ENCODE measurements around the gene USP4.
"Not testable (repeated sequence)": the region's sequence is repeated elsewhere in the genome, so short reads cannot be mapped to it uniquely, and the experiment has no call there.

USP4 gene, protein sequence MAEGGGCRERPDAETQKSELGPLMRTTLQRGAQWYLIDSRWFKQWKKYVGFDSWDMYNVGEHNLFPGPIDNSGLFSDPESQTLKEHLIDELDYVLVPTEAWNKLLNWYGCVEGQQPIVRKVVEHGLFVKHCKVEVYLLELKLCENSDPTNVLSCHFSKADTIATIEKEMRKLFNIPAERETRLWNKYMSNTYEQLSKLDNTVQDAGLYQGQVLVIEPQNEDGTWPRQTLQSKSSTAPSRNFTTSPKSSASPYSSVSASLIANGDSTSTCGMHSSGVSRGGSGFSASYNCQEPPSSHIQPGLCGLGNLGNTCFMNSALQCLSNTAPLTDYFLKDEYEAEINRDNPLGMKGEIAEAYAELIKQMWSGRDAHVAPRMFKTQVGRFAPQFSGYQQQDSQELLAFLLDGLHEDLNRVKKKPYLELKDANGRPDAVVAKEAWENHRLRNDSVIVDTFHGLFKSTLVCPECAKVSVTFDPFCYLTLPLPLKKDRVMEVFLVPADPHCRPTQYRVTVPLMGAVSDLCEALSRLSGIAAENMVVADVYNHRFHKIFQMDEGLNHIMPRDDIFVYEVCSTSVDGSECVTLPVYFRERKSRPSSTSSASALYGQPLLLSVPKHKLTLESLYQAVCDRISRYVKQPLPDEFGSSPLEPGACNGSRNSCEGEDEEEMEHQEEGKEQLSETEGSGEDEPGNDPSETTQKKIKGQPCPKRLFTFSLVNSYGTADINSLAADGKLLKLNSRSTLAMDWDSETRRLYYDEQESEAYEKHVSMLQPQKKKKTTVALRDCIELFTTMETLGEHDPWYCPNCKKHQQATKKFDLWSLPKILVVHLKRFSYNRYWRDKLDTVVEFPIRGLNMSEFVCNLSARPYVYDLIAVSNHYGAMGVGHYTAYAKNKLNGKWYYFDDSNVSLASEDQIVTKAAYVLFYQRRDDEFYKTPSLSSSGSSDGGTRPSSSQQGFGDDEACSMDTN

DNA sequence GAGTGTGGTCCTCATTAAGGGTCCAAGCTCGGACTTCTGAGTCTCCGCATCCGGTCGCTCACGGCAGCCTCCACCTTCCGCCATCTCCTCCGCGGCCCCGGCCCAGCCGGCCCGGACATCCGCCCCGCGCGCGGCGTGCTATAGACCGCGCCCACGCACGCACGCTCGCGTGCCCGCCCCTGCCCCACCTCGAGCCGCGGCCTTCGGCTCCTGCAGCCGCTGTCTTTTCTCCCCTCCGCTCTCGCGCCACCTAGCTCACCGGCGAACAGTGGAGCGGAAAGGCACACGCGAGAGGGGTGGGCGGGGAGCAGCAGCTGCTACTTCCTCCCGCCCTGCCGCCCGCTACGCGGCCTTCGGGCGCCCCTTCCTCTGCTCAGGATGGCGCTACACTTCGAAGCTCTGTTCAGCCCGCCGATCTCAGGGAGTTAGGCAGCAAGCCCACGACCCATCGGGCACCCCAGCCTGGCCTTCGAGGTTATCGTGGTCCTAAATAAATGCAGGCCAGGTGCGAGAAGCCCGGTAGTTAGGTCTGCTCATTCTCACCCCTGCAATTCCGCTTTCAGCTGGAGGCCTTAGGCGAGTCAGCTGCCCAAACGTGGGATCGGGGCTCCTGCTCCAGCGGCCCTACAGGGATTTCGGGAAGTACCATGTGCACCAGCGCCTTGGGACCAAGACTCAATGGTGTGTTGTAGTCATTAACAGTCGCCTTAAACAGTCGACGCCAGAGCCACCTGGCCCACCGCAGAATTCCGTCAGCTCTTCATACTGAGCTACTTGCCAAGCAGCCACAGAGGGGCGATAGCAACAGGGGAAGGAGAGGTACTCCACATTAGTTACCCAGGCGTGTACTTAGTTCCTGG, at the start of gene USP4:
TSS of gene USP4 (minus strand) at position 113 of the 860 bp plus-strand sequence. CDS start at position 84, 29 bp downstream.
- DNase-seq (ENCODE audit: low read depth in 3 of 3, low spot score in 1 of 3) = peak; percentile 79 to 88 (median 83)

DNA sequence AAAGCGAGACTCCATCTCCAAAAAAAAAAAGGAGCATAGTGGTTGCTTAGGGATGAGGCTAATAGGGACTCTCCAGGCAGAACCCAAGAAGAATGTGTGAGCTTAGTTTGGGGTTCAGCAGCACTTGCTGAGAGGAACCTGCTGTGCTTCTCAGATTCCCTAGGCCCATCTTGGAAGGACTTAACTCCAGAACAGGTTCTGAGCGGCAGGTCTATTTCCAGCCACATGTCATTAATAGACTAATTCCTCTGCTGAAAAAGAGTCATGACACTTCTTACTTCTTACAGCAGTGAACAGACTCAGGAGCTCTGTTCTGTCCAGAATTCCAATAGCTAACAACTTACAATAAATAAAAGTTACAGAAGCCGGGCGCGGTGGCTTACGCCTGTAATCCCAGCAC, 49.4 kb upstream of the USP4 start:
- no peak for DNase-seq (ENCODE audit: low read depth in 3 of 3, low spot score in 1 of 3)

DNA sequence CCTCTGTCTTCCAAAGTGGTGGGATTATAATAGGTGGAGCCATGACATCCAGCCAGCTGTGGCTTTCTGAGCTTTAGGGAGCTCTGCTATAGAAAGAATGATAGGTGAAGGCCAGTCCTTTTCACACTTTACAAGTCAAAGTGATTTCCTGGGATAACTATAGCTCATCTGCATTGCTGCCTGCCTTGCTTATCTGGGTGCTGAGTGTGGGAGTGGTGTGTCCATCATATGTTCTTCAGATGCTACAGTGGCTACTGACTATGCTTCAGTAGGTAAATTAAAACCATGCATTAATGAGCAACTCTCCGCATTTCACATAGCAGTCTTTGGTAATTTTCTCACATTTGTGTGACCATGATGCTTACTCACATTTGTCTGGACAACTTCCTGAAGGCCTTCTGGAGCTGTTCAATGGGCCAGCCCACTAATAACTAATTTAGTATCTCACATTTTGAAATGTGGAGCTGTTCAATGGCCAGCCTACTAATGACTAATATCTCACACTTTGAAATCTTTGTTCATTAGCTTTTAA, 48.5 kb upstream of the USP4 start:
- no peak for DNase-seq (ENCODE audit: low read depth in 3 of 3, low spot score in 1 of 3)

DNA sequence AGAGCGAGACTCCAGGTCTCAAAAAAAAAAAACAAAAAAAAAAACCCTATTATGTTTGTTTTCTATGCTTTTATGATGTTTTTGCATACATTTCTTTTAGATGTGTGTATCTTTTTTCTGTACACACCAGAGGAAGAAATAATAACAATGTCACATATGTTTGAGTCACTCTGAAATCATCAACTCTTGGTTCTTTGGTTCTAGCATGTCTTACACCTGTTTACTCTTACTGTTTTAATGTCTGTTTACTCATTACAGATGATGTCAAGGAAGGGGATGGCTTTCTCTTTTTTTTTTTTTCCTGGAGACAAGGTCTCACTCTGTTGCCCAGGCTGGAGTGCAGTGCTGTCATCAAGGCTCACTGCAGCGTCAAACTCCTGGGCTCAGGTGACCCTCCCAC, 47.9 kb upstream of the USP4 start:
- no peak for DNase-seq (ENCODE audit: low read depth in 3 of 3, low spot score in 1 of 3)

DNA sequence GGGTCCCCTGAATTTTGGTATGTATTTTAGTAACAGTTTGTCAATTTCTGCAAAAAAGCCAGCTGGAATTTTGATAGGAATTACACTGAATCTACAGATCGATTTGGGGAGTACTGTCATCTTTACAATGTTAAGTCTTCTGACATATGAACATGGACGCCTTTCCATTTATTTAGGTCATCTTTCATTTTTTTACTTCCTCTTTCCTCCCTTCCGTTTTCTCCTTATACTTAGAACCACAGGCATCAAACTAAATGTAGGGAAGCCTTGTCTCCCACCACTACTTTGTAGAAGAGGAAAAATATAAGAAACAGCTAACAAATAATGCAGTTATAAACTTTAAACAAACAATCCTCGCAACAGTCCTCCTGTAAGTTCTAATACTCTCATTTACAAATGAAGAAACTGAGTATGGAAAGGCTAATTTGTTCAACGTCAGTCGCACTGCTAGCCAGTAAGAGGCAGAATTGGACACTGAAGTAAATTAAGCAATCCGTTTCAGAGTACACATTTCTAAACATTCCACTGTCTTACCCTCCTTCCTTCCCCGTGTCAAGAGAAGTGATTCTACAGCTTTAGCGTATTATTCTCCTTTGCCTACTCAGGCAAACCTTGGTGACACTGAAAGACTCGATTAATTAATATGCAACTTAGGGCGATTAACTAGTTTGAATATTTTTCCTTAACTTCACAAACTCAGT, 46.4 kb upstream of the USP4 start:
- DNase-seq (ENCODE audit: low read depth in 3 of 3, low spot score in 1 of 3) = no peak

DNA sequence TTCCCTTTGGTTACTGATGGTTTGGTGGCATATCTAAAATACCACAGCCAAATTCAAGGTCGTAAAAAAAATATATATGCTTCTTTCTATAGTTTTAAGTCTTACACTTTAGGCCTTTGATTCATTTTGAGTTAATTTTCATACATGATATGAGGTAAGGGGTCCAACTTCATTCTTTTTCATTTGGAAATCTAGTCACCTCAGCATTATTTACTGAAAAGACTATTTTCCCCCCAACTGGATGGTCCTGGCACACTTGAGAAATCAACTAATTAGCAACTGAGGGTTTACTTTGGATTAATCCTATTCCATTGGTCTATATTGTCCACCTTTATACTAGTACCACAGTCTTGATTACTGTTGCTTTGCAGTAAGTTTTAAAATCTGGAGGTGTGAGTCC, 45.8 kb upstream of the USP4 start:
- DNase-seq (ENCODE audit: low read depth in 3 of 3, low spot score in 1 of 3) = no peak

DNA sequence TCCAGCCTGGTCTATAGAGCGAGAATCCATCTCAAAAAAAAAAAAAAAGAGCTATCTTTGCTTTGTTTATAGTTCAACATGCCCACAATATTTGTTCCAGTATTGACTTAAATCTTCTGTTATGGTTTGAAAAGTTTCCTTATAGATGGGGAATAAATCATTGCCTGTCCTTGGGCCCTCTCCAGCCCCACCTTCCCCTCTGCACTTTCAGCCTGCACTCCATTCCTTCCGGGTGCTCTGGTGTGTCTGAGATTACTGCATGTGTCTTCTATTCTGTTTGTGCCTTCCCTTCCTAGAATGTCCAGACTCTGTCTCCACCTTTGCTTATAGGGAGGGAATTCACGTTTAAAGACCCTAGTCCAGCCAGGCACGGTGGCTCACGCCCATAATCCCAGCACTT, 43.5 kb upstream of the USP4 start:
- DNase-seq (ENCODE audit: low read depth in 3 of 3, low spot score in 1 of 3) = no peak

DNA sequence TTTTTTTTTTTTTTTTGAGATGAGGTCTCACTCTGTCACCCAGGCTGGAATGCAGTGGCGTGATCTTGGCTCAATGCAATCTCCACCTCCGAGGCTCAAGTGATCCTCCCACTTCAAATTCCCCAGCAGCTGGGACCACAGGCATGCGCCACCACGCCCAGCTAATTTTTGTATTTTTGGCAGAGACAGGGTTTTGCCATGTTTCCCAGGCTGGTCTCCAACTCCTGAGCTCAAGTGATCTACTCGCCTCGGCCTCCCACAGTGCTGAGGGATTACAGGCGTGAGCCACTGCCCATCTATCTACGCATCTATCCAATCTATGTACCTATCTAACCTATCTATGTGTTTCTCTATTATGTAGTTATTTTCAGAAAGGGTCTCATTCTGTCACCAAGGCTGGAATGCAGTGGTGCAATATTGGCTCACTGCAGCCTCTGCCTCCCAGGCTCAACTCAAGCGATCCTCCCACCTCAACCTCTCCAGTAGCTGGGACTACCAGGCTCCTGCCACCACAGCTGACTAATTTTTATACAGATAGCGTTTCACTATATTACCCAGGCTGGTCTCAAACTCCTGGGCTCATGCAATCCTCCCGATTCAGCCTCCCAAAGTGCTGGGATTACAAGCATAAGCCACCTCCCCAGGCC, 38.5 kb upstream of the USP4 start:
- DNase-seq (ENCODE audit: low read depth in 3 of 3, low spot score in 1 of 3) = no peak

DNA sequence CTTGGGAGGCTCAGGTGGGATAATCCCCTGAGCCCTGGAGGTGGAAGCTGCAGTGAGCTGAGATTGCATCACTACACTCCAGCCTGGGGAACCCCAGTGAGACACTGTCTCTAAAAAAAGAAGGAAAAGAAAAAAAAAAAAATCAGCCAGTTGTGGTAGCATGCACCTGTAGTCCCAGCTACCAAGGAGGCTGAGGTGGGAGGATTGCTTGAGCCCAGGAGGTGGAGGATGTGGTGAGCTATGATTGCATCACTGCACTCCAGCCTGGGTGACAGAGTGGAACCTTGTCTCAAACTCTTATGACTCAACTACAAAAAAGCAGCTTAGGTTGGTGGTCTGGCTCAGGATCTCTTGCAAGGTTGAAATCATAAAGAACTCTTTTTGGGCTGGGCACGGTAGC, 37.6 kb upstream of the USP4 start:
- DNase-seq (ENCODE audit: low read depth in 3 of 3, low spot score in 1 of 3) = peak in 1 of 3 donors; percentile 27

DNA sequence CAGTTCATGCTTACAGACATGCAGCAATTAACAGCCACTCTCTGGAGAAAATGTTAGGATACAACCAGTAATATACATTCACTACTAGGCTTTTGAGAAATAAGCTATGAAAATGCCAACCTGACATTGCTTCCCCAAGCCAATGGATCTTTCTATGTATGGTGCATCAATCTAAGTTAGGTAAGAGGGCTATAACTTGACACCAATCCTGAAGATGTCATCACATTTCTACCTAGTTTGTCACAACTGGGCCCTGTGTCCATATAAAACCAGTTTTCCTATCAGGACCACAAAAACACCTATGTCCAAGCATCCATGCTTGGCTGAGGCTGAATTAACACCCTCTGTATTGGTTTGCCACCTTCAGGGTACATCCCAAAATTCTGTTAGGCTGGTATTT, 32.1 kb upstream of the USP4 start:
- no peak for DNase-seq (ENCODE audit: low read depth in 3 of 3, low spot score in 1 of 3)

DNA sequence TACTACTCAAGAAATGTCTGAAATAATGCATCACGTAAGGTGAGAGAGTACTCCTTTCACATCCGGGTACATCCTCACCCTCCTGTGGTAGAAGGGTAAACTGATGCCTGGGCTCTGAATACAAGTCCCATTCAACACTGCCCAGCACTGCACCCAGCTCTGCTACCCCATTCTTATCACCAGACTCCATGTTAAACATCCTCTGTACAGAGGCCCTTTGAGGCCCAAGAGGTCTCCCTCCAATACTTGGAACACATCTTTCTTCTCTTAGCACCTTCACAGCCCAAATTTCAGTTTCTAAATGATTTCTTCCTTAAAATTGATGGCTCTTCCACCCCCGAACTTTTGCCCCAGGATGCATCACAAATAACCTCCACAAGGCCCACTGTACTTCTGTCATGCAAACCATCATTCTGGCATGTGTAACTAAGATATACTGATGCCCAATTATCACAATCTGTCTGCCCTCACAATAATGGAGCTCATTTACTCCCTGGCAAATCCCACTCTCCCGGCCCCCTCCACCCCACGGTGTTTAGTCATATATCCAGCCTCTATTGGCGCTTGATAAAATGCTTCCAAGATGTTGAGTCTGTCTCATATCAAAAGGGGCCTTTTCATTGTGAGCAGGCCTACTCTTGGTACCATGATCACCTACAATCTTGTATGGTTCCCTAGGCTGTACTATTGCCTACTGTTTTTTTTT, 30.9 kb upstream of the USP4 start:
- DNase-seq (ENCODE audit: low read depth in 3 of 3, low spot score in 1 of 3) = no peak

DNA sequence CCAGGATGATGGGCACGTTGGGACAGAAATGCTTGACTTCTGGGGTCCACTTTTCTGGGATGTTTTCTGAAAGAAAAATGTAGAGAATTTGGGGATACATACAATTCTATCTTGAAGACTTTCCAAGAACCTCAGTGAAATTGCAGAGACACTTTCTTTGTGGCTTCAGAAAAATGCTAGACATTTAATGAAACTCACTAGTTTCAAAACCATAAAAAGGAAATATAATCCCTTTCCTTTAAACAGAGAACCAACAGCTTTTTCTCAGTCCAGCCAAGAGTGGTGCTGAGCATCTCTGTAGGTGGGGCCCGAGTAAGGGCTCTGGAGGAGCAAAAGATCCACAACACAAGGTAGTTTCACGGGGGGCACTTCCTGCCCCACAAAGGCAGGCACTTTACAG, 22.7 kb upstream of the USP4 start:
- DNase-seq (ENCODE audit: low read depth in 3 of 3, low spot score in 1 of 3) = no peak

DNA sequence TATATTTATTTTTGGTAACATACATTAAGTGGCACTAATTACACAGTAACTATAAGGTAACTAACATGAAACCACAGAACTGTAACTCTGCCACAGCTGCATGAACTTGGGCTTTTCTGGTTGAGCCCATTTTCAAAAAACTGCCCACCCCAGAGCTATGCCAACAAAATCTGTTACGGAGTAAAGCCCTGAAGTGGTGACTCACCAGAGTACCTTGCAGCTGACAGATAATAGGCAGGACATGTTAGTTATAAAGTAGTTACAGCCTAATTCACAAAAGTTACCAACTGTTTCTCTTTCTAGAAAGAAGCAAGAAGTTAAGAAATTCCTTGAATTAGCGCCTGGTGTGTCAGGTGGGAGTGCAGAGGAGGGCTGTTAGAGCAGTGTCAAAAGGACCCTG, 19.8 kb upstream of the USP4 start:
- DNase-seq (ENCODE audit: low read depth in 3 of 3, low spot score in 1 of 3) = no peak

DNA sequence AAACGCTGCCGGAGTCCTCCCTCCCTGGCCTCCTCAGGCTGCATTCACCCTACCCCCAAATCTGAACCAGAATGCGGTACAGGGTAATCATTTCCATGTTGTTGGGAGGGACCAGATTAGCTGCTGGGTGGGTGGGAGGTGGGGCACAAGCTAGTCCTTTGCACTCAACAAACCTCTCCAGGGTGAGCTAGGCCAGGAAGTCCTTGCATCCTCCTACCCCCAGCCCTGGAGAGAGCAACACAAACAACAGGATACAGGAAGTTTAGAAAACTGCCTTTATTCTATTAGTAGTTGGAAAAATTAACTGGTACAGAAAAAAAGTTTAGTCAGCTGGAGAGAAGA, 19.0 kb upstream of the USP4 start:
- DNase-seq (ENCODE audit: low read depth in 3 of 3, low spot score in 1 of 3) = no peak

DNA sequence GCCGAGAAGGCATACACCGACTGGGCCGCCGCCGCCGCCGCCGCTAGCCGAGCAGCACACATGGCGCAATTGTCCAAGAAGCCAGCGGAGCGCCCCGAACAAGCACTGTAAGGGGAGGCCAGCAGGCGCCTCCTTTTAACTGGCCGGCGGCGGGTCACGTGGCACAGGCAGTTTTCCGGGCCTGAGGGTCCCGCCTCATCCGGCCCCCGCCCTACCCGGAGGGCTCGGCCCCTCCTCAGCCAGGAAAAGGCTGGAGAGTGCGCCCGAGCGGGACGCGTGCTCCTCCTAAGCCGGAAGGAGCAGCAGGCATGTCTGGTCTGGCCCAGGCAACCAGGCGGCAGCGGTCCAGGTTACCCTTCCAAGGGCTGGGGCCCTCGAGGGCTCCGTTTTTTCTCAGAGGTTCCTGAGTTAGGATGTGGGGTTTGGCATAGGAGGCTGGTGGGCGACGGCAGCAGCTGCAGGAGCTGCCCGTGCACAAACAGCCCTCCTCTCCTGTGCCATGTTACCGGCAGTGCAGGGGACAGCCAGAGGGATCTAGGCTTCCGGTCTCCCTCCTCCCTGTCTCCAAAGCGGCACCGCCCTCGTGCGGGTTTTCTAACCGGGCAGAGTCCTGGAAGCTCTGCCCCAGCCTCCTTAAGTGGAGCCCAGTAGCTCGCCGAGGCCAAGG, 18.5 kb upstream of the USP4 start, which contains the start of gene GPX1:
TSS of gene GPX1 (minus strand) at position 137 of the 667 bp plus-strand sequence. CDS start at position 62, 75 bp downstream.
- peak; percentile 34 to 57 (median 50) for DNase-seq (ENCODE audit: low read depth in 3 of 3, low spot score in 1 of 3)

DNA sequence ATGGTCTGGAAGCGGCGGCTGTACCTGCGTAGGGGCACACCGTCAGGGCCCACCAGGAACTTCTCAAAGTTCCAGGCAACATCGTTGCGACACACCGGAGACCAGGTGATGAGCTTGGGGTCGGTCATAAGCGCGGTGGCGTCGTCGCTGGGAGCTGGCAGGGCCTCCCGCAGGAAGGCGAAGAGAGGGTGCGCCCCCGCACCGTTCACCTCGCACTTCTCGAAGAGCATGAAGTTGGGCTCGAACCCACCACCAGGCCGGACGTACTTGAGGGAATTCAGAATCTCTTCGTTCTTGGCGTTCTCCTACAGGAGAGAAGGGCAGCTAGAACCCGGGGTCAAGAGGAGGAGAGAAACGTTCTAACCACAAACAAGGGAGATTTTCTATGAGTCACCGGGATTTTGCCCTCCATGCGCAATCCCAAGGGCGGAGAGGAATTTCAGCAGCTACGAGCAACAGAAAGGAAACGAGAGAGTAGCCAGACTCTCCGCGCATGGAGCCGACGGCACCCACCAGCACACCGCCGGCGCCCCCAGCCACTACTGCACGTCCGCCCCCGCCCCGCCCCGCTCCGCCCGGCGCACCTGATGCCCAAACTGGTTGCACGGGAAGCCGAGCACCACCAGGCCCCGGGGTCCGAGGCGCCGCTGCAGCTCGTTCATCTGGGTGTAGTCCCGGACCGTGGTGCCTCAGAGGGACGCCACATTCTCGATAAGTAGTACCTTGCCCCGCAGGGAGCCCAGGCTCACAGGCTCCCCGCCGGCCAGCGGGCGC, 17.8 kb upstream of the USP4 start:
- peak in 1 of 3 donors; percentile 45 for DNase-seq (ENCODE audit: low read depth in 3 of 3, low spot score in 1 of 3)

DNA sequence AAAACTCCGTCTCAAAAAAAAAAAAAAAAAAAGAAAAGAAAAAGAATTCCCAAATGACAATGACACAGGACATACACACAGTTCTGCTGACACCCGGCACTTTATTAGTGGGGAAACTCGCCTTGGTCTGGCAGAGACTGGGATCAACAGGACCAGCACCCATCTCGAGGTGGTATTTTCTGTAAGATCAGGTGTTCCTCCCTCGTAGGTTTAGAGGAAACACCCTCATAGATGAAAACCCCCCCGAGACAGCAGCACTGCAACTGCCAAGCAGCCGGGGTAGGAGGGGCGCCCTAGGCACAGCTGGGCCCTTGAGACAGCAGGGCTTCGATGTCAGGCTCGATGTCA, 17.2 kb upstream of the USP4 start:
- DNase-seq (ENCODE audit: low read depth in 3 of 3, low spot score in 1 of 3) = not testable (repeated sequence)

DNA sequence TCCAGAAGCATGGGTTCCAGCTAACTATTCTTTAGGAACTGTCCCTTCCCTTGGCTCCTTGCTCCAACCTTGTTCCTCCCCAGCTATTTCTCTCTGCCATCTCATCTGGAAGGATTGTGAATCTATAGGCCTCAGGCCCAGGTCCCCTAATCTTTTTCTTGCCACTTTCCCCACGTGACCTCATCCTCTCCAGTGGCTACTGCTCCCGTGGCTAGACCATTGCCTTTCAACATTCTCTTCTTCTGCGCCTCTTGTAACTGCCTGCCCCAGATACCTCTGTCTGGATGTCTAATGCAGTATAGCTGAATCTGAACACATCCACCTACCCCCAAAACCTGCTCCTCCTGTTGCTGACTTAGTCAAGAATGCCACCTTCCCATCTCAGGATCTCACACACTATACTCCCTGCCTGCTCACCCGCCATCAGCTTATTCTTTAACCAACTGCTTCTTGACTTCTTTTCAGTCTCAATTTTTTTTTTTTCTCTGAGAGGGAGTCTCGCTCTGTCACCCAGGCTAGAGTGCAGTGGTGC, 13.1 kb upstream of the USP4 start:
- DNase-seq (ENCODE audit: low read depth in 3 of 3, low spot score in 1 of 3) = no peak

Data from stimulated activated CD4-positive, alpha-beta T cell treated with anti-CD3 and anti-CD28 coated beads, TNF-alpha, amount 100 ng/mL, for 1 hour (primary cell).